Nephron progenitor cell (in vitro differentiated cells): ENCODE results near the gene AGAP1.

Source experiments
- DNase-seq: peaks from one replicate; pipeline ENCODE4 v3.0.0; 2021
- H3K27ac Mint-ChIP-seq: 2 replicates; pipeline ENCODE4 v1.8.0; 2021; ENCODE audit warnings: mild to moderate bottlenecking, moderate library complexity, mixed read lengths
- H3K27me3 Mint-ChIP-seq: 2 replicates; pipeline ENCODE4 v1.8.0; 2021; ENCODE audit warnings: mild to moderate bottlenecking, low read depth, mixed read lengths; ENCODE audit not compliant: poor library complexity
- H3K36me3 Mint-ChIP-seq: 2 replicates; pipeline ENCODE4 v1.8.0; 2021; ENCODE audit warnings: low read depth, mixed read lengths
- H3K4me1 Mint-ChIP-seq: 2 replicates; pipeline ENCODE4 v1.8.0; 2021; ENCODE audit warnings: mixed read lengths
- H3K4me3 Mint-ChIP-seq: 2 replicates; pipeline ENCODE4 v1.8.0; 2021; ENCODE audit warnings: mild to moderate bottlenecking, moderate library complexity, mixed read lengths
- H3K9me3 Mint-ChIP-seq: 2 replicates; pipeline ENCODE4 v1.8.0; 2021; ENCODE audit warnings: mild to moderate bottlenecking, moderate library complexity, mixed read lengths
- TF ChIP-seq, protein P1 (sequence below): fragments of 200-600 bp; sonication (generic); IDR thresholded peaks from 2 replicates; pipeline ENCODE4 v1.5.0; 2021; ENCODE audit warnings: antibody characterized with exemption

AGAP1 gene

DNA sequence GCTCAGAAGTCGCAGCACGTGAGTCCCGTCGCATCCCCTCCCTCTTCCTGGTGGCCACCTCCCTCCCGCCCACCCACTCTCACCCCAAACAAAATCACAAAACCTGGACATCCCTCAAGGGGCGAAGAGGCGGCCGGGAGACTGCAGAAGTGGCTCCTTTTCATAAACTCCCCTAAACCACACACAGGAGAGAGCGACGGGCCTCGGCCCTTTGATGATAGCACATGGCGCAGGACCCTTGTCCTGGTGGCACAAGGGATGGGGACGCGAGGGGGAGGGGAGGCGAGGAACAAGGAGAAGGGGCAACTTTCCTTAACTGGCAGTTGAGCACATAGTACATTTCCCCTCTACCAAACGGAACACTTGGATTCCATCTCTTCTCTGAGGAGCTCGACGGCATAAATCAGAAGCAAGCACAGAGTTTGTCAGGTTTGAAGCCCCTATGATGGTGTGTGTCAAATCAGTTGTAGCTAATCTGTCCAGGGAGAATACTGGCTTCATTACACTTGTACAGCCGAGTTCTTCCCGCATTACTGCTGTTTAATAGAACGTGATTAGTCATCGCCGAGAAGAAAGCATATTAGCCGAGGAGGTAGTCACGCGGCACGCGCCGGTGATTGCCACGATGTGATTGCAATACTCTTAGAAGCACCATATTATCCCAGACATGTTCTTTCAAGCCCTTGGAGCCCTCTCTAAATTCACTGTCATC is 630.5 kb downstream of the AGAP1 start:
- H3K4me1 Mint-ChIP-seq: peaks cover 59% of the 10 kb centered on the region
- TF ChIP-seq, protein P1, sequence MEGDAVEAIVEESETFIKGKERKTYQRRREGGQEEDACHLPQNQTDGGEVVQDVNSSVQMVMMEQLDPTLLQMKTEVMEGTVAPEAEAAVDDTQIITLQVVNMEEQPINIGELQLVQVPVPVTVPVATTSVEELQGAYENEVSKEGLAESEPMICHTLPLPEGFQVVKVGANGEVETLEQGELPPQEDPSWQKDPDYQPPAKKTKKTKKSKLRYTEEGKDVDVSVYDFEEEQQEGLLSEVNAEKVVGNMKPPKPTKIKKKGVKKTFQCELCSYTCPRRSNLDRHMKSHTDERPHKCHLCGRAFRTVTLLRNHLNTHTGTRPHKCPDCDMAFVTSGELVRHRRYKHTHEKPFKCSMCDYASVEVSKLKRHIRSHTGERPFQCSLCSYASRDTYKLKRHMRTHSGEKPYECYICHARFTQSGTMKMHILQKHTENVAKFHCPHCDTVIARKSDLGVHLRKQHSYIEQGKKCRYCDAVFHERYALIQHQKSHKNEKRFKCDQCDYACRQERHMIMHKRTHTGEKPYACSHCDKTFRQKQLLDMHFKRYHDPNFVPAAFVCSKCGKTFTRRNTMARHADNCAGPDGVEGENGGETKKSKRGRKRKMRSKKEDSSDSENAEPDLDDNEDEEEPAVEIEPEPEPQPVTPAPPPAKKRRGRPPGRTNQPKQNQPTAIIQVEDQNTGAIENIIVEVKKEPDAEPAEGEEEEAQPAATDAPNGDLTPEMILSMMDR: no peak
- no peaks in the 10 kb centered on the region for H3K9me3 Mint-ChIP-seq
- H3K36me3 Mint-ChIP-seq: peaks cover 40% of the 10 kb centered on the region
- no peak for DNase-seq
- no peak overlapping the region for H3K27ac Mint-ChIP-seq
- H3K27me3 Mint-ChIP-seq: peaks cover 4% of the 10 kb centered on the region
- H3K4me3 Mint-ChIP-seq: no peak overlapping the region

GRCh38 chr2:236125541-236125940 is 631.7 kb downstream of the AGAP1 start:
- Mint-ChIP-seq H3K9me3 (no peaks in the 10 kb centered on the region), H3K4me1 (peaks cover 47% of the 10 kb centered on the region), H3K27me3 (peaks cover 4% of the 10 kb centered on the region), H3K27ac (no peak overlapping the region), H3K4me3 (no peak overlapping the region), H3K36me3 (peaks cover 39% of the 10 kb centered on the region)
- TF ChIP-seq, protein P1: no peak
- DNase-seq: no peak

DNA sequence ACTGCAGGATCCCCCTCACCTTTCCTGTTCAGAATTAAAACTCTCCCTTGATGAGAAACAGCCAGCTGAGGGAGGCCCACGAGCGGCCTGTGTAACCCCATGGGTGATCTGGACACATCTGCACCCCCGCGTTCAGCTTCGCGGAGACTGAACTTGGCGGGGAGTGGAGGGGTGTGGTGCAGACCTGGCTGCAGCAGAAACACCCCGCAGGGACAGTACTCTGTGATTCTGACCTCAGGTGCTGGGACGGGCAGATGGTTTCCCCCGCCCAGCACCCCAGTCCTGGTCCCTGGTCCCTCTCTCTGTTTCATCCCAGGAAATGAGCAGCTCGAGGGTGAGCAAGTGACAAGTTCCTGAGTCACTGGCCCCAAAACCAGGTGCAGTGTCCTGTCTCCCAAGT is 633.2 kb downstream of the AGAP1 start:
- Mint-ChIP-seq H3K36me3 (peaks cover 29% of the 10 kb centered on the region), H3K4me3 (no peak overlapping the region), H3K9me3 (no peaks in the 10 kb centered on the region), H3K4me1 (peaks cover 48% of the 10 kb centered on the region), H3K27ac (no peak overlapping the region), H3K27me3 (peaks cover 5% of the 10 kb centered on the region)
- TF ChIP-seq, protein P1: no peak
- no peak for DNase-seq

DNA sequence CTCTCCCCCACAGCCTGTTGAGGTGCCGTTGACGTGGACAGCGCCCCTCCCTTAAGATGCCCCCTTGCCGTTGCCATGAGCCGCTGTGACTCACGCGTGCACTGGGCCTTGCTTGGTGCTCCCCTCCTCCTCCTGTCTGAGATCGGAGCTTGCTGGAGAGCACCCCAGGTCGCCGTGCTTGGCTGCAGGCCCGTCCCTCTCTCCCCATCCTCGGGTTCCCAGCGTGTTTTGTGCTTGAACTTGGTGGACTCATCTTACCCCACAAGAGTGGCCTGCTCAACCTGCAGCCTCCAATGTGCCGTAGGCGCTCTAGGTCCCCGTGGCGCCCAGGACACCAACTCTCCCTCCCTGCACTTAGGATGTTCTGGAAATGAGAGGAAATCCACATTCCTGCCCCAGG is 634.5 kb downstream of the AGAP1 start:
- peak overlapping the region; percentile 19 for H3K4me3 Mint-ChIP-seq
- H3K36me3 Mint-ChIP-seq: peaks cover 27% of the 10 kb centered on the region
- H3K27ac Mint-ChIP-seq: peak overlapping the region; percentile 65
- peaks cover 11% of the 10 kb centered on the region for H3K27me3 Mint-ChIP-seq
- H3K4me1 Mint-ChIP-seq: peaks cover 42% of the 10 kb centered on the region
- no peaks in the 10 kb centered on the region for H3K9me3 Mint-ChIP-seq
- TF ChIP-seq, protein P1: no peak
- DNase-seq: no peak

- TF ChIP-seq, protein P1: no peak
- no peak for DNase-seq
- Mint-ChIP-seq H3K9me3 (no peaks in the 10 kb centered on the region), H3K4me1 (peaks cover 42% of the 10 kb centered on the region), H3K27ac (no peak overlapping the region), H3K36me3 (peaks cover 21% of the 10 kb centered on the region), H3K4me3 (no peak overlapping the region), H3K27me3 (peaks cover 11% of the 10 kb centered on the region)
Measured at GRCh38 chr2:236129935-236130334, 636.1 kb downstream of the AGAP1 start.

GRCh38 chr2:236130349-236130998 is 636.6 kb downstream of the AGAP1 start:
- Mint-ChIP-seq H3K9me3 (no peaks in the 10 kb centered on the region), H3K27ac (no peak overlapping the region), H3K36me3 (peaks cover 16% of the 10 kb centered on the region), H3K4me1 (peaks cover 42% of the 10 kb centered on the region), H3K27me3 (peaks cover 11% of the 10 kb centered on the region), H3K4me3 (no peak overlapping the region)
- TF ChIP-seq, protein P1: no peak
- no peak for DNase-seq
